ENCODE data around the gene KRTAP19-8. TPM values are rescaled to one million over a fixed set of nuclear protein-coding genes. Genes with fewer than 3 reads are reported as not detected.

Gene KRTAP19-8
- total RNA-seq, result not detected in 2 replicates

GRCh38 chr21:31038376-31038775 lies at the start of gene KRTAP19-8:
TSS of gene KRTAP19-8 (minus strand) at chr21:31038476. CDS start at chr21:31038443, 33 bp downstream.

Other genes with a start within 250 kb of the KRTAP19-8 start
- not detected in 2 replicates for gene KRTAP8-1, start 225.2 kb downstream of the KRTAP19-8 start, total RNA-seq
- not detected in 2 replicates for gene KRTAP7-1, start 208.7 kb downstream of the KRTAP19-8 start, total RNA-seq
- gene KRTAP11-1, start 156.9 kb downstream of the KRTAP19-8 start, total RNA-seq, result not detected in 2 replicates